K562 (cell line): ENCODE results near the gene SART3. TPM values are rescaled to one million over a fixed set of nuclear protein-coding genes. Genes with fewer than 3 reads are reported as not detected.

Experiments
- ATAC-seq: fragments of 200-7000 bp; cut with Tn5 transposase; 3 replicates; pipeline ENCODE4 v1.9.1; 2020; ENCODE audit warnings: moderate library complexity
- BruUV-seq: library from RNA; stranded (reverse); fragments of 400-500 nt; replicated peaks from 2 replicates; lab custom pipeline; 2021; lab: Mats Ljungman, UMichigan
- CTCF ChIA-PET: fragments of 300-600 bp; formaldehyde crosslinking; extraction: SDS; loops from one replicate; lab custom pipeline; 2021; ENCODE audit warnings: low intra/inter-chr PET ratio; lab: Yijun Ruan, JAX
- POLR2A ChIA-PET: fragments of 300-600, 350-650 bp; sonication (Branson Sonifier 250); formaldehyde crosslinking; extraction: SDS; loops from one replicate; lab custom pipeline; 2021; ENCODE audit warnings: antibody characterized with exemption, inconsistent platforms; lab: Yijun Ruan, JAX
- DNase-seq, 4 experiments: peaks; one replicate each; pipeline versions ENCODE4 v3.0.0 to v3.0.0-alpha.2; 2011 to 2018; ENCODE audit warnings: low spot score in 3 of 4, mixed read lengths in 3 of 4; ENCODE audit errors: extremely low read depth in 1 of 4
- FAIRE-seq: peaks from 2 replicates; lab custom pipeline; 2011; peaks lifted over from hg19 to GRCh38; lab: Jason Lieb, UNC
- H2AFZ ChIP-seq: 2 replicates; pipeline ENCODE4 v1.6.0; 2011; ENCODE audit warnings: low read depth, low read length, control low read depth, inconsistent platforms
- H3K27ac ChIP-seq: fragments of 200-600 bp; 3 replicates; pipeline ENCODE4 v1.8.0; 2011; ENCODE audit warnings: low read depth, mild to moderate bottlenecking, control low read depth, inconsistent platforms, low read length, moderate library complexity, mixed read lengths; ENCODE audit errors: extremely low read depth
- H3K27me3 ChIP-seq, 2 experiments: fragments of 300-600 bp in 1 of 2; 2 replicates in 1 of 2; 3 replicates in 1 of 2; pipeline versions ENCODE4 v1.6.0 to v1.8.0; 2011; ENCODE audit warnings: inconsistent platforms in 2 of 2, low read length in 2 of 2, mild to moderate bottlenecking in 1 of 2, mixed read lengths in 1 of 2, moderate library complexity in 1 of 2; ENCODE audit not compliant: control insufficient read depth in 2 of 2, insufficient read depth in 2 of 2
- H3K36me3 ChIP-seq: fragments of 300-600 bp; 3 replicates; pipeline ENCODE4 v1.8.0; 2011; ENCODE audit warnings: mild to moderate bottlenecking, low read length, inconsistent platforms; ENCODE audit not compliant: control insufficient read depth, insufficient read depth
- H3K4me1 ChIP-seq, 2 experiments: fragments of 200-600 bp in 1 of 2; replicated peaks in 1 of 2; 2 replicates in 1 of 2; 3 replicates in 1 of 2; pipeline versions ENCODE4 v1.5.1 to v1.8.0; 2011; ENCODE audit warnings: inconsistent platforms in 2 of 2, low read length in 2 of 2, mild to moderate bottlenecking in 1 of 2, mixed read lengths in 1 of 2, moderate library complexity in 1 of 2; ENCODE audit not compliant: control insufficient read depth in 2 of 2, insufficient read depth in 2 of 2
- H3K4me2 ChIP-seq: 2 replicates; pipeline ENCODE4 v1.6.1; 2011; ENCODE audit warnings: low read length, control low read depth, inconsistent platforms, mixed read lengths; ENCODE audit not compliant: insufficient read depth
- H3K4me3 ChIP-seq: fragments of 200-600 bp; sonication (generic), shearing (Covaris generic); 2 replicates; pipeline ENCODE4 v1.5.1; 2016; ENCODE audit warnings: control low read depth, inconsistent platforms
- H3K79me2 ChIP-seq: fragments of 200-600 bp; 3 replicates; pipeline ENCODE4 v1.8.0; 2011; ENCODE audit warnings: low read length, inconsistent platforms; ENCODE audit not compliant: control insufficient read depth, insufficient read depth
- H3K9ac ChIP-seq, 2 experiments: 2 replicates each; pipeline versions ENCODE4 v1.6.0 to v1.6.1; 2011; ENCODE audit warnings: low read depth in 2 of 2, low read length in 2 of 2, control low read depth in 1 of 2, inconsistent platforms in 1 of 2, mild to moderate bottlenecking in 1 of 2, mixed read lengths in 1 of 2; ENCODE audit not compliant: insufficient read depth in 1 of 2
- H3K9me1 ChIP-seq: one replicate; pipeline ENCODE4 v1.6.0; 2011; ENCODE audit warnings: inconsistent platforms, mild to moderate bottlenecking, low read length, moderate library complexity; ENCODE audit not compliant: control insufficient read depth, insufficient read depth
- H3K9me3 ChIP-seq: replicated peaks from 2 replicates; pipeline ENCODE4 v1.5.1; 2011; ENCODE audit warnings: low read depth, low read length, inconsistent platforms; ENCODE audit not compliant: control insufficient read depth, insufficient read depth
- H4K20me1 ChIP-seq: replicated peaks from 2 replicates; pipeline ENCODE4 v1.6.1; 2011; ENCODE audit warnings: low read length, inconsistent platforms, mixed read lengths; ENCODE audit not compliant: control insufficient read depth, insufficient read depth
- CTCF ChIP-seq, 3 experiments: IDR thresholded peaks in 2 of 3; conservative IDR thresholded peaks in 1 of 3; 2 replicates each; pipeline ENCODE4 v1.5.1; 2011 to 2012; ENCODE audit warnings: low read length in 3 of 3, mild to moderate bottlenecking in 3 of 3, control low read depth in 2 of 3, improper control_type of control experiment in 1 of 3, inconsistent platforms in 1 of 3, low read depth in 1 of 3, mixed read lengths in 1 of 3, moderate library complexity in 1 of 3; ENCODE audit not compliant: insufficient read depth in 2 of 3
- RAD21 ChIP-seq, 2 experiments: fragments of 250-450 bp in 1 of 2; fragments of 450-650 bp in 1 of 2; sonication (Bioruptor Pico) in 1 of 2; formaldehyde crosslinking in 1 of 2; IDR thresholded peaks in 1 of 2; conservative IDR thresholded peaks in 1 of 2; 2 replicates each; pipeline versions ENCODE4 v1.4.0 to v1.8.0; 2020 to 2022; ENCODE audit warnings: mild to moderate bottlenecking in 2 of 2, moderate library complexity in 1 of 2
- REST ChIP-seq, 2 experiments: fragments of 450-650 bp; formaldehyde crosslinking in 1 of 2; IDR thresholded peaks; 2 replicates each; pipeline versions ENCODE4 v1.4.0 to v1.6.1; 2014 to 2020; ENCODE audit warnings: mild to moderate bottlenecking in 2 of 2, borderline replicate concordance in 1 of 2, low read depth in 1 of 2
- SMC3 ChIP-seq: conservative IDR thresholded peaks from 2 replicates; pipeline ENCODE4 v1.6.1; 2011; ENCODE audit warnings: low read depth, low read length, improper control_type of control experiment; ENCODE audit not compliant: insufficient read depth
- ZKSCAN3 ChIP-seq: fragments of 250-450 bp; sonication (Bioruptor Pico); IDR thresholded peaks from 2 replicates; pipeline ENCODE4 v1.4.0; 2020
- whole genome bisulfite sequencing: fragments of 100-300 bp; shearing (Covaris generic); methylation state at CpG from one replicate; pipeline ENCODE4 v1.1.6; 2016; ENCODE audit warnings: low coverage, mixed read lengths; ENCODE audit not compliant: insufficient coverage; ENCODE audit errors: missing lambda C conversion rate; 5-methylcytosine and 5-hydroxymethylcytosine counted together
- in situ Hi-C: fragments of 300-500 bp; cut with MboI; formaldehyde crosslinking; loops from 4 replicates; pipeline ENCODE4 v1.15.0; 2018; ENCODE audit warnings: inconsistent platforms, mixed read lengths
- intact Hi-C: fragments of 100-400 bp; cut with micrococcal nuclease; formaldehyde crosslinking; loops from 2 replicates; pipeline ENCODE4 v1.14.2; 2022
- polyA plus RNA-seq, 8 experiments: library from polyadenylated mRNA; depleted of rRNA in 4 of 8; stranded (reverse) in 5 of 8; unstranded in 3 of 8; fragments of >200 nt; fragmentation: Nextera tagmentation in 2 of 8; fragmentation: Illumina TruSeq in 1 of 8; extraction: Ambion mirVana in 2 of 8; extraction: Trizol in 1 of 8; gene quantifications; 2 replicates each; pipeline versions ENCODE4 v1.2.1 to v1.2.3, GENCODE V29; 2011 to 2014; ENCODE audit warnings: inconsistent platforms in 1 of 8, missing spikeins in 1 of 8
- total RNA-seq, 7 experiments: library from RNA; depleted of rRNA in 6 of 7; stranded (reverse); fragments of >200 nt in 6 of 7; fragmentation: Illumina TruSeq in 2 of 7; extraction: Trizol in 2 of 7; gene quantifications; 2 replicates each; pipeline versions ENCODE4 v1.2.1 to v1.2.3, GENCODE V29; 2011 to 2021; ENCODE audit warnings: low replicate concordance in 1 of 7

Gene SART3
- total and polyA plus RNA-seq, 9 of the 15 experiments (the other 6 are each of a cell fraction or from before 2014, with no cell fraction given) = 8.9 to 167 (median 56.7) TPM

GRCh38 chr12:108570743-108571608 lies 10.0 kb upstream of the SART3 start:
- H3K4me1 ChIP-seq = no peaks in the 10 kb centered on the region

More at GRCh38 chr12:108570743-108571608, 10.0 kb upstream of the SART3 start:
- FAIRE-seq (no peak), ATAC-seq (peak; percentile 60), DNase-seq (peak in 1 of 4 experiments; percentile 27)
- Histone ChIP-seq H3K27ac (no peak overlapping the region), H3K27me3 (no peaks in the 10 kb centered on the region), H4K20me1 (no peaks in the 10 kb centered on the region), H3K9me1 (no peaks in the 10 kb centered on the region), H3K79me2 (no peaks in the 10 kb centered on the region), H3K36me3 (peaks cover 30% of the 10 kb centered on the region), H3K9me3 (no peaks in the 10 kb centered on the region), H3K9ac (no peak overlapping the region), H3K4me3 (no peak overlapping the region), H3K4me2 (no peak overlapping the region), H2AFZ (no peak overlapping the region)
- ChIA-PET CTCF (interaction anchor here (0.5 to 1.1 kb wide), 3 partner anchors 47 to 523 kb away, joined by 3 to 8 read pairs (median 5); partner anchors contain the start of gene ALKBH2), POLR2A (interaction anchor here (1.2 to 2.7 kb wide), 2 partner anchors 10 to 121 kb away, joined by 3 to 15 read pairs; partner anchors contain the start of gene SART3)
- no TSS peak for BruUV-seq
- WGBS = 27% methylated on average over 3 of the region's 3 CpGs
- intact Hi-C loops = no loop called here
- TF ChIP-seq ZKSCAN3 (CRISPR knock-in tag) (no peak), CTCF (IDR thresholded peaks at IDR 0.05 in 2 of 3, conservative IDR thresholded peaks at IDR 0.05 in 1 of 3; ENCODE audit: insufficient read depth in 2 of 3, low read depth in 1 of 3, low read length in 3 of 3) (peak; percentile 28 to 56 (median 43); a peak in 4 of 6 replicates), REST (IDR thresholded peaks at IDR 0.05; ENCODE audit: borderline replicate concordance) (peak; percentile 45; the same call in 1 of the 2 replicates), REST (CRISPR knock-in tag; IDR thresholded peaks at IDR 0.05; ENCODE audit: low read depth) (no peak), RAD21 (CRISPR knock-in tag; conservative IDR thresholded peaks at IDR 0.05 in 1 of 2, IDR thresholded peaks at IDR 0.05 in 1 of 2) (peak in 1 of 2 experiments; percentile 64; a peak in 3 of 4 replicates), SMC3 (0 out of 2 replicates have a peak, but pooled peaks have one; percentile 9)
- in situ Hi-C loops = no loop called here
